ENCODE measurements around the gene MRPS18A.
"Not testable (repeated sequence)": the region's sequence is repeated elsewhere in the genome, so short reads cannot be mapped to it uniquely, and the experiment has no call there.

DNA sequence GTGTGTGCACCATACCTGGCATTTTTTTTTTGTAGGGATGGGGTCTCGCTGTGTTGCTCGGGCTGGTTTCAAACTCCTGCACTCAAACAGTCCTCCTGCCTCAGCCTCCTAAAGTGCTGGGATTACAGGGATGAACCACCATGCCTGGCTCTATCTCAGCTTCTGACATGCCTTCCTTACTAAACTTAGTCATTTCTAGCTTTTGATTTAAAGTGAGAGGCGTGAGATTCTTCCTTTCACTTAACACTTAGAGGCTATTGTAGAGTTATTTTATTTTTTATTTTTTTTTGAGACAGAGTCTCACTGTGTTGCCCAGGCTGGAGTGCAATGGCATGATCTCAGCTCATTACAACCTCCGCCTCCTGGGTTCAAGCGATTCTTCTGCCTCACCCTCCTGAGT lies 24.6 kb downstream of the MRPS18A start:
- not testable (repeated sequence) for TF ChIP-seq YY1 (IDR thresholded peaks at IDR 0.05; ENCODE audit: insufficient read depth, insufficient replicate concordance, low read depth, low read length); ZNF709 (CRISPR knock-in tag; IDR thresholded peaks at IDR 0.05); NFYB (CRISPR knock-in tag; IDR thresholded peaks at IDR 0.05); KDM3A (CRISPR knock-in tag; IDR thresholded peaks at IDR 0.05; ENCODE audit: low read depth); CAMTA2 (CRISPR knock-in tag; IDR thresholded peaks at IDR 0.05; ENCODE audit: borderline replicate concordance)

Data from HepG2 (cell line).